GM18502 (cell line): ENCODE data around the gene C11orf91.
"Not testable (repeated sequence)": the region's sequence is repeated elsewhere in the genome, so short reads cannot be mapped to it uniquely, and the experiment has no call there.

Source experiments
- ATAC-seq: cut with Tn5 transposase; IDR thresholded peaks from one replicate; pipeline ENCODE4 v1.9.1; 2021; ENCODE audit warnings: mild to moderate bottlenecking; ENCODE audit not compliant: unreplicated experiment, poor library complexity

The C11orf91 gene

GRCh38 chr11:33698921-33699320, 1.7 kb downstream of the C11orf91 start:
- ATAC-seq = no peak

- ATAC-seq = no peak
These were observed 2.6 kb downstream of the C11orf91 start for GRCh38 chr11:33697997-33698396.

- no peak for ATAC-seq
These were observed 3.5 kb downstream of the C11orf91 start for GRCh38 chr11:33696931-33697638.

- no peak for ATAC-seq
These were observed 4.2 kb downstream of the C11orf91 start for GRCh38 chr11:33696411-33696810.

GRCh38 chr11:33695051-33695566, 5.5 kb downstream of the C11orf91 start:
- ATAC-seq = no peak

- ATAC-seq = no peak
These were observed 6.1 kb downstream of the C11orf91 start for GRCh38 chr11:33694346-33695050.

DNA sequence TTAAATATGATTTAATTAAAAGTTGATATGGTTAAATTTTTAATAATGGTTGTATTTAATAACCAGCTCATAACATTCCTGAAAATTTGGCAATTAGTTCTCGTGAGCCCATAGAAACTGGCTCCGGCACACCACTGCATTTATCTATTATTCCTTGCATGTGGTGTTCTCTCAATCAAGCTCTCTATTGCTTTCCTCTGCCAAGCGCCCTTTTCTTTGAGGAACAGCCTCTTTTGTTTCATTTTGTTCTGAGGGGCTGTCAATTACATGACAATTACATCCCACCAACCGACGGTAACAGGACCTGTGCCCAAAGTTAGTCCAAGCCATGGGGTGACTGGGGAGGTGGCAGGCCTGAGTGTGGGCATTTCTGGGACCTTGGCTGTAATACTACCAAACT, 8.1 kb downstream of the C11orf91 start:
- no peak for ATAC-seq

DNA sequence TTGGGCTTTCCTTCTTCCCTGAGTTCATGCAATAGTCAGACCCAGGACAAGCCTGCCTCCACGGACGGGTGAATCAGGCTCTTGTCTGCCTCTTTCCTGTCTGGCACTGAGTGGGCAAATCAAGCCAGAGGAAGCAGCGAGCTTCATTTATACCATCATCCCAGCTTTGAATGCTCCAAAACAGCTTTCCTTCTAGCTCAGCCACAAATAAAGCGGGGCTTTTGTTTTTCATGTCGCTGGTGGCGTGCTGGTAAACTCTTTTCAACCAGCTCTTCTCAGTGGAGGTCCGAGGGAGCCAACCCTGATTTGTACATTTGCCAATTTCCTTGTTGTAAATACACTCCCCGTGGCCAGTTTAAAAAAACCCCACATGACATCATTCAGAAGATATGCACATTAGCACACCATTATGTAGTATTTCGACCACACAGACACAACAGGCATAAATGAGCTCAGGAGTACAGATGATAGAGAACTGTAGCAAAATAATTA, 8.6 kb downstream of the C11orf91 start:
- no peak for ATAC-seq

DNA sequence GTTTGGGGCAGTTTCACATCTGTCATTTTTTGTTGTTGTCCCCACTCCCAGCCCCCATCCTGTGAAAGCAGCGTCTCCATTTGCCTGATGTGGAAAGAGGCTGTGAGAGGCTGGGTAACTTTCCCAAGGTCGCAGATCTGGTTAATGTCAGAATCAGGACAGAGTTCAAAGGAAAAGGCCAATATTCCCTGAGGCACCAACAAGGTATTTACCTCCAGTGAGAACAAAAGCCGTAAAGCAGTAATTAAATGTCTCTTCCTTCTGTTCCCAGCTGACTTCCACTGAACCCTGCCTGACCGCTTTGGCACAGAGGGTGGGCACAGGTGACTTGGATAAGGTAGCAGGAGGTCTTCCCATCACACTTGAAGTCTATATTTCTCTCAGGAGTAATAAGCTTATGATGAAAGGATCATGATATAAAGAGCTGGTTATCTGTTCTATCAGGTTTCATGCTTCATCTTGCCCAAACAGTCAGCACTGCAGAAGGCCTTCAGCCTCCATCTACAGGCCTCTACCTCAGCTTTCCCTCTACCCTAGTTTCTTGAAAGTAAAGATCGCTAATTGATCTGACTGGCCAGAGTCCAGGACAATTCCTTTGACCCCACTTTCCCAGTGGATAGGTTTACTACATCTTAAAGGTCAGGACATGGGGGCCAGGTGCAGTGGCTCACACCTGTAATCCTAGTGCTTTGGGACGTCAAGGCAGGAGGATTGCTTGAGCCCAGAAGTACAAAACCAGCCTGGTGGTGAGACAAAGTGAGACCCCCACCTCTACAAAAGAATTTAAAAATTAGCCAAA, 9.4 kb downstream of the C11orf91 start:
- no peak for ATAC-seq

DNA sequence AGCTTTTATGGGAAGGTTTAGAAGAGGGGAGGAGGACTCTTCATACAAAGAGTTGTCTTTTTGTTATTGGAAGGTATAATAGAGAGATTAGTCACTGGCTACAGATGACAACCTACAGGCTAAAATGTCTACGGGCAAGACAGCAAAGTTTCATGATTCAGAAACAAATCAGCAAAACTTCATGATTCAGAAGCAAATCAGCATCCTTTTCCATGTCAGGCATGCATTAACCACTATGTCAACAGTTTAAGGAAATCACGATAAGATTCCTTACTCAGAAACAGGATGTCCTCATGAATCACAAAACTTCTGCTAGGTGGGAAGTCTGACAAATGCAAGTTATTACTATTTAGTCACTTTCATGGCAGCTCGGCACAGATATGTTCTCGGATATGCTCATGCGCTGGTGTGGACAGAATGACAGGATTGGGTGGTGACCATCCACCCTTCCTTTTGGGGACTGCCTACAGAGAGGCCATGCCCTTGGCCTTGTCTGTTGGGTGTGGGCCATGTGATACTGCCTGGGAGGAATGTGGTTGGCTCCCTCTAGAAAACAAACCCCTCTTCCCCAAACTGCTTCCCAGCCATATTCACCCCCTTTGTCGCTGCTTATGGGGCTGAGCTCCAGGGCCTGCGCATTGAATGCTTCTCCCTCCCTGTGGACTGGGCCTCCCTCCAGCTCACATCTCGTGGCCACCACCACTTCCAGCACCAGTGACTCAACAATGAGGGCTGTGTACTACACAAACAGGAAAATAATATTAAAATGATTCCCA, 10.1 kb downstream of the C11orf91 start:
- no peak for ATAC-seq

- ATAC-seq = no peak
These were observed 11.1 kb downstream of the C11orf91 start for GRCh38 chr11:33689501-33689900.

GRCh38 chr11:33689085-33689484, 11.5 kb downstream of the C11orf91 start:
- no peak for ATAC-seq

- no peak for ATAC-seq
These were observed 12.7 kb downstream of the C11orf91 start for GRCh38 chr11:33687733-33688479.

- no peak for ATAC-seq
These were observed 15.5 kb downstream of the C11orf91 start for GRCh38 chr11:33685082-33685481.

- no peak for ATAC-seq
These were observed 16.5 kb downstream of the C11orf91 start for GRCh38 chr11:33684003-33684706.

DNA sequence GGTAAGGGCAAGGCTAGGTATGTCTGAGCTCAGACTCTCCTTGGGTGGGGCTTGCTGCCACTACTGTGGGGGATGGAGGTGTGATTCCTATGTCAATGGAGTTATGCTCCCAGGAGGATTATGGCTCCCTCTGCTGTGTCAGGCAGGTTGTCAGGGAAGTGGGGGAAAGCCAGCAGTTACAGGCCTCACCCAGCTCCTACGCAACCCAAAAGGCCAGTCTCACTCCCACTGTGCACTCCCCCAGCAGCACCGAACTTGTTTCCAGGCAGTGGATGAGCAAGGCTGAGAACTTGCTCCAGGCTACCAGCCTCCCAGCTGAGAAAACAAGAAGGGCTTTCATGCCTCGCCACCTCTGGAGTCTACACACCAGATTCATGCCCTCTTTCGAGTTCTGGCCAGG, 18.2 kb downstream of the C11orf91 start:
- no peak for ATAC-seq

- ATAC-seq = no peak
These were observed 18.6 kb downstream of the C11orf91 start for GRCh38 chr11:33682019-33682418.

DNA sequence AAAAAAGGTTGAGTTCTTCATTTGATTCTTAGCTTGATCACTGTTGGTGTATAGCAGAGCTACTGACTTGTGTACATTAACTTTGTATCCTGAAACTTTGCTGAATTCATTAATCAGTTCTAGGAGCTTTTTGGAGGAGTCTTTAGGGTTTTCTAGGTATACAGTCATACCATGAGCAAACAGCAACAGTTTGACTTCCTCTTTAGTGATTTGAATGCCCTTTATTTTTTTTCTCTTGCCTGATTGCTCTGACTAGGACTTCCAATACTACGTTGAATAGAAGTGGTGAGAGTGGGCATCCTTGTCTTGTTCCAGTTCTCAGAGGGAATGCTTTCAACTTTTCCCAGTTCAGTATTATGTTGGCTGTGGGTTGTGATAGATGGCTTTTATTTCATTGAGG, 22.0 kb downstream of the C11orf91 start:
- ATAC-seq = not testable (repeated sequence)
